HepG2 (cell line): ENCODE data around the gene RTBDN. TPM values are rescaled to one million over a fixed set of nuclear protein-coding genes. Genes with fewer than 3 reads are reported as not detected.

Source experiments
- ATF3 ChIP-seq: sonication (generic); formaldehyde crosslinking; IDR thresholded peaks from 2 replicates; pipeline ENCODE4 v1.4.0; 2020; ENCODE audit warnings: missing genetic modification reagents
- GABPA ChIP-seq, 2 experiments: IDR thresholded peaks; 2 replicates each; pipeline ENCODE4 v1.6.1; 2011 to 2016; ENCODE audit warnings: low read depth in 2 of 2, low read length in 1 of 2, missing biosample characterization in 1 of 2, missing genetic modification characterization in 1 of 2
- MED8 ChIP-seq: sonication (generic); formaldehyde crosslinking; IDR thresholded peaks from 2 replicates; pipeline ENCODE4 v1.8.1; 2023; ENCODE audit warnings: mild to moderate bottlenecking, missing genetic modification reagents; ENCODE audit not compliant: insufficient replicate concordance
- MXI1 ChIP-seq: IDR thresholded peaks from 3 replicates; pipeline ENCODE4 v1.6.1; 2012; ENCODE audit warnings: low read depth, low read length, inconsistent platforms, borderline replicate concordance
- ZNF138 ChIP-seq: sonication (generic); formaldehyde crosslinking; IDR thresholded peaks from 2 replicates; pipeline ENCODE4 v1.5.0; 2020; ENCODE audit warnings: mild to moderate bottlenecking, low read depth, missing genetic modification reagents
- ZNF777 ChIP-seq: sonication (generic); formaldehyde crosslinking; IDR thresholded peaks from 2 replicates; pipeline ENCODE4 v1.4.0; 2020; ENCODE audit warnings: missing genetic modification reagents
- ZSCAN25 ChIP-seq: sonication (generic); formaldehyde crosslinking; IDR thresholded peaks from 2 replicates; pipeline ENCODE4 v1.8.0; 2022; ENCODE audit warnings: mild to moderate bottlenecking, missing genetic modification reagents
- ZXDC ChIP-seq: sonication (generic); formaldehyde crosslinking; IDR thresholded peaks from 2 replicates; pipeline ENCODE4 v1.5.0; 2020; ENCODE audit warnings: mild to moderate bottlenecking, missing genetic modification reagents
- polyA plus RNA-seq, 8 experiments: library from polyadenylated mRNA; depleted of rRNA in 3 of 8; stranded (reverse) in 7 of 8; unstranded in 1 of 8; fragments of >200 nt; fragmentation: Illumina TruSeq in 4 of 8; extraction: Trizol in 4 of 8; gene quantifications; 2 replicates each; pipeline versions ENCODE4 v1.2.1 to v1.2.3, GENCODE V29; 2011 to 2016; ENCODE audit warnings: low read depth in 4 of 8, missing spikeins in 1 of 8, mixed read lengths in 1 of 8; ENCODE audit not compliant: insufficient read depth in 1 of 8
- total RNA-seq, 5 experiments: library from RNA; depleted of rRNA; stranded (reverse); fragments of >200 nt; fragmentation: Illumina TruSeq; extraction: Trizol; gene quantifications; 2 replicates each; pipeline ENCODE4 v1.2.3, GENCODE V29; 2016; ENCODE audit warnings: low read depth in 1 of 5
- TF ChIP-seq, protein P1 (sequence below): sonication (generic); formaldehyde crosslinking; IDR thresholded peaks from 2 replicates; pipeline ENCODE4 v1.8.0; 2022; ENCODE audit warnings: low read depth, missing genetic modification reagents

RTBDN gene
- total and polyA plus RNA-seq, 2 of the 13 experiments (the other 11 are each of a cell fraction or from before 2014, with no cell fraction given) = 0.27 to 0.48 TPM

GRCh38 chr19:12838182-12838885, 4.0 kb upstream of the RTBDN start, which contains the start of gene MAST1 (continued):
- TF ChIP-seq ZXDC = 0 out of 2 replicates have a peak, but pooled peaks have one; percentile 36
- TF ChIP-seq ZNF138 (CRISPR knock-in tag) = no peak
- peak; percentile 72; the same call in 1 of the 2 replicates for TF ChIP-seq ZNF777
- TF ChIP-seq, protein P1, sequence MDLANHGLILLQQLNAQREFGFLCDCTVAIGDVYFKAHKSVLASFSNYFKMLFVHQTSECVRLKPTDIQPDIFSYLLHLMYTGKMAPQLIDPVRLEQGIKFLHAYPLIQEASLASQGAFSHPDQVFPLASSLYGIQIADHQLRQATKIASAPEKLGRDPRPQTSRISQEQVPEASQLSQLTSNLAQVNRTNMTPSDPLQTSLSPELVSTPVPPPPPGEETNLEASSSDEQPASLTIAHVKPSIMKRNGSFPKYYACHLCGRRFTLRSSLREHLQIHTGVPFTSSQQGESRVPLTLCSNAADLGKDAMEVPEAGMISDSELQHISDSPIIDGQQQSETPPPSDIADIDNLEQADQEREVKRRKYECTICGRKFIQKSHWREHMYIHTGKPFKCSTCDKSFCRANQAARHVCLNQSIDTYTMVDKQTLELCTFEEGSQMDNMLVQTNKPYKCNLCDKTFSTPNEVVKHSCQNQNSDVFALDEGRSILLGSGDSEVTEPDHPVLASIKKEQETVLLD (CRISPR knock-in tag) = 0 out of 2 replicates have a peak, but pooled peaks have one; percentile 44
- TF ChIP-seq MXI1 = peak; percentile 26; the same call in 1 of the 3 replicates
- TF ChIP-seq GABPA (IDR thresholded peaks at IDR 0.05; ENCODE audit: low read depth, low read length) = no peak
- no peak for TF ChIP-seq GABPA (CRISPR knock-in tag; IDR thresholded peaks at IDR 0.05; ENCODE audit: low read depth)
- no peak for TF ChIP-seq MED8 (CRISPR knock-in tag)
- no peak for TF ChIP-seq ATF3
- peak; percentile 90; the same call in 1 of the 2 replicates for TF ChIP-seq ZSCAN25 (CRISPR knock-in tag)
